ENCODE measurements around the gene ZNF616. TPM values are rescaled to one million over a fixed set of nuclear protein-coding genes. Genes with fewer than 3 reads are reported as not detected.

Gene ZNF616
- total and polyA plus RNA-seq, 2 of the 8 experiments (the other 6 are each of a cell fraction or from before 2014, with no cell fraction given), result 5.7 to 40.5 TPM

DNA sequence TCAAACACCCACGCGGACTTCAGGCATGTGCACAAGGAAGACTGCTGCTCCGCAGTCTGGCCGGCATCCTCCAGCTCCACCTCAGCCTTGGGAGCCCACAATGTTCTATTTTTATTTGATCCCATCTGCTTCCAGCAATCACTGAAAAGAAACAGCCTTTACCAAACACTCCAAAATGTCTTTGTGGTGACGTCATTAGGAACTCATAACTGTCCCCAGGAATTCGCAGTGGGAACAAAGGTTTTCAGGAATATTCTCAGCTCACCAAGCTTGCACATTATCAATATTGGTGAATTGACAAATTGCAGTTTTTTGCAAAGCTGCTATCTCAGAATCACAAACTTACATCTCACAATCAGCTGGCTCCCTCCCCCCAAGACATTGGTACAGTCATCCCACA is 29.0 kb downstream of the ZNF616 start:
- H3K14ac ChIP-seq (ENCODE audit: insufficient read length), result no peak overlapping the region
- no peaks in the 10 kb centered on the region for H3K79me1 ChIP-seq (ENCODE audit: low read depth, low read length)
- no peak overlapping the region for H3K4me3 ChIP-seq (ENCODE audit: extremely low read depth in 1 of 4, insufficient read depth in 2 of 4, low read depth in 3 of 4, low read length in 4 of 4)
- H3K4me2 ChIP-seq (ENCODE audit: insufficient read depth in 1 of 2, low read depth in 2 of 2, low read length in 2 of 2), result no peak overlapping the region
- no peak for FAIRE-seq
- no peak overlapping the region for H2BK5ac ChIP-seq (ENCODE audit: low read depth, low read length)
- H4K91ac ChIP-seq (replicated peaks; ENCODE audit: insufficient read length, low read length), result no peak overlapping the region
- no peak overlapping the region for H3K23ac ChIP-seq (ENCODE audit: insufficient read length)
- H3K27ac ChIP-seq (ENCODE audit: low read depth, low read length), result no peak overlapping the region
- no peak overlapping the region for H3K9ac ChIP-seq (replicated peaks in 1 of 4; ENCODE audit: extremely low read depth in 1 of 4, low read depth in 3 of 4, low read length in 3 of 4)
- peaks cover 3 to 24% (median 16%) of the 10 kb centered on the region in 4 experiments; a peak in 7 of 8 replicates for H3K36me3 ChIP-seq (ENCODE audit: control insufficient read depth in 2 of 4, insufficient read depth in 4 of 4, low read length in 3 of 4)
- no peaks in the 10 kb centered on the region for H3K27me3 ChIP-seq (replicated peaks in 1 of 4; ENCODE audit: control insufficient read depth in 3 of 4, extremely low read depth in 1 of 4, insufficient read depth in 3 of 4, low read length in 3 of 4)
- no peak overlapping the region for H2BK120ac ChIP-seq (replicated peaks; ENCODE audit: low read depth, low read length)
- no peak for DNase-seq (ENCODE audit: low read depth in 1 of 2, low spot score in 2 of 2)
- no peaks in the 10 kb centered on the region for H3K79me2 ChIP-seq (ENCODE audit: control insufficient read depth in 1 of 2, insufficient read depth in 2 of 2, low read length in 2 of 2)
- no peaks in the 10 kb centered on the region for H4K20me1 ChIP-seq (replicated peaks in 1 of 2; ENCODE audit: control insufficient read depth in 1 of 2, insufficient read depth in 2 of 2, low read length in 2 of 2)
- H4K5ac ChIP-seq (ENCODE audit: insufficient read length, low read depth, low read length), result no peak overlapping the region
- POLR2A ChIA-PET (ENCODE audit: partially characterized antibody), result no interaction called here
- no peak overlapping the region for H3K18ac ChIP-seq (ENCODE audit: extremely low read depth, low read length)
- H3K9me3 ChIP-seq (ENCODE audit: insufficient read depth in 2 of 2, low read depth in 1 of 2, low read length in 1 of 2), result peaks cover 74 to 75% of the 10 kb centered on the region in 2 experiments
- no peak overlapping the region for H2BK12ac ChIP-seq (ENCODE audit: low read depth, low read length)
- no peak overlapping the region for H3K56ac ChIP-seq (replicated peaks; ENCODE audit: insufficient read length, low read depth, low read length)
- H3K4ac ChIP-seq (replicated peaks; ENCODE audit: insufficient read length, low read depth, low read length), result no peak overlapping the region
- H3K23me2 ChIP-seq (ENCODE audit: low read depth, low read length), result no peaks in the 10 kb centered on the region
- H2BK20ac ChIP-seq (ENCODE audit: low read length), result no peak overlapping the region
- no peak overlapping the region for H2AK5ac ChIP-seq (ENCODE audit: low read depth, low read length)
- no peaks in the 10 kb centered on the region for H3K4me1 ChIP-seq (replicated peaks in 1 of 4; ENCODE audit: control insufficient read depth in 3 of 4, insufficient read depth in 4 of 4, low read length in 3 of 4)
- H2BK15ac ChIP-seq (ENCODE audit: low read length), result no peak overlapping the region
- no peak overlapping the region for H4K8ac ChIP-seq (ENCODE audit: extremely low read depth, insufficient read depth, low read length)
- CTCF ChIA-PET (ENCODE audit: partially characterized antibody), result interaction anchor here (0.9 kb wide), 1 partner anchor 9 kb away, joined by 3 read pairs; no protein-coding TSS in a partner anchor
- H2AFZ ChIP-seq (ENCODE audit: low read length), result no peak overlapping the region
- 94% methylated on average over 6 of the region's 6 CpGs; no CpG with 5 or more reads in 1 of the 2 experiments for WGBS, 2 experiments (ENCODE audit: extremely low coverage in 1 of 2, insufficient coverage in 1 of 2, insufficient read length in 1 of 2, insufficient replicate concordance in 2 of 2, low coverage in 1 of 2, low lambda C conversion rate in 2 of 2, missing lambda C conversion rate in 1 of 2)
- TF ChIP-seq ASH2L (IDR thresholded peaks at IDR 0.05; ENCODE audit: low read length) (no peak), HDAC6 (IDR thresholded peaks at IDR 0.05; ENCODE audit: low read depth, low read length) (no peak), SIRT6 (IDR thresholded peaks at IDR 0.05; ENCODE audit: low read length) (no peak), POLR2A (IDR thresholded peaks at IDR 0.05; ENCODE audit: control extremely low read depth in 1 of 2, low read depth in 2 of 2, low read length in 2 of 2) (no peak), SUZ12 (IDR thresholded peaks at IDR 0.05; ENCODE audit: low read length) (no peak), GABPA (IDR thresholded peaks at IDR 0.05; ENCODE audit: borderline replicate concordance, insufficient read depth, low read length) (no peak), RAD21 (IDR thresholded peaks at IDR 0.05 in 1 of 2, conservative IDR thresholded peaks at IDR 0.05 in 1 of 2; ENCODE audit: low read depth in 2 of 2, low read length in 2 of 2) (no peak)

All from H1 (cell line).